ENCODE results near the gene RC3H1. TPM values are rescaled to one million over a fixed set of nuclear protein-coding genes. Genes with fewer than 3 reads are reported as not detected.

The RC3H1 gene
- total and polyA plus RNA-seq, 2 of the 8 experiments (the other 6 are each of a cell fraction or from before 2014, with no cell fraction given), result 7.4 to 32.2 TPM

- H3K79me2 ChIP-seq (ENCODE audit: control insufficient read depth in 1 of 2, insufficient read depth in 2 of 2, low read length in 2 of 2), result no peaks in the 10 kb centered on the region
- 91% methylated on average over 2 of the region's 2 CpGs; no CpG with 5 or more reads in 1 of the 2 experiments for WGBS, 2 experiments (ENCODE audit: extremely low coverage in 1 of 2, insufficient coverage in 1 of 2, insufficient read length in 1 of 2, insufficient replicate concordance in 2 of 2, low coverage in 1 of 2, low lambda C conversion rate in 2 of 2, missing lambda C conversion rate in 1 of 2)
- POLR2A ChIA-PET (ENCODE audit: partially characterized antibody), result interaction anchor here (0.9 to 2.5 kb wide), 6 partner anchors 8 to 52 kb away, joined by 3 to 14 read pairs (median 3); partner anchors contain the start of genes GAS5 and ZBTB37
- no peak for TF ChIP-seq TEAD4 (IDR thresholded peaks at IDR 0.05; ENCODE audit: low read depth, low read length)
- TF ChIP-seq TAF7 (optimal IDR thresholded peaks at IDR 0.05; ENCODE audit: borderline replicate concordance, low read depth, low read length), result no peak
- TF ChIP-seq SIN3A (conservative IDR thresholded peaks at IDR 0.05 in 1 of 2, IDR thresholded peaks at IDR 0.05 in 1 of 2; ENCODE audit: low read depth in 1 of 2, low read length in 2 of 2), result no peak
- TF ChIP-seq RAD21 (IDR thresholded peaks at IDR 0.05 in 1 of 2, conservative IDR thresholded peaks at IDR 0.05 in 1 of 2; ENCODE audit: low read depth in 2 of 2, low read length in 2 of 2), result no peak
- no peak for TF ChIP-seq ZNF274 (IDR thresholded peaks at IDR 0.05; ENCODE audit: borderline replicate concordance, extremely low read depth, low read length)
- TF ChIP-seq PHF8 (conservative IDR thresholded peaks at IDR 0.05; ENCODE audit: low read depth, low read length), result no peak
- TF ChIP-seq ASH2L (IDR thresholded peaks at IDR 0.05; ENCODE audit: low read length), result no peak
These were observed 106.6 kb downstream of the RC3H1 start for GRCh38 chr1:173915596-173915995.

More at GRCh38 chr1:173915596-173915995, 106.6 kb downstream of the RC3H1 start:
- no peaks in the 10 kb centered on the region for H3K9me3 ChIP-seq (ENCODE audit: insufficient read depth in 2 of 2, low read depth in 1 of 2, low read length in 1 of 2)
- no peaks in the 10 kb centered on the region; a peak in 1 of 7 replicates for H3K4me1 ChIP-seq (replicated peaks in 1 of 4; ENCODE audit: control insufficient read depth in 3 of 4, insufficient read depth in 4 of 4, low read length in 3 of 4)
- no peaks in the 10 kb centered on the region for H3K23me2 ChIP-seq (ENCODE audit: low read depth, low read length)
- no peak overlapping the region for H2BK5ac ChIP-seq (ENCODE audit: low read depth, low read length)
- no peak overlapping the region for H3K18ac ChIP-seq (ENCODE audit: extremely low read depth, low read length)
- H2BK20ac ChIP-seq (ENCODE audit: low read length), result no peak overlapping the region
- no peaks in the 10 kb centered on the region for H3K36me3 ChIP-seq (ENCODE audit: control insufficient read depth in 2 of 4, insufficient read depth in 4 of 4, low read length in 3 of 4)
- no peak overlapping the region for H2AK5ac ChIP-seq (ENCODE audit: low read depth, low read length)
- H4K91ac ChIP-seq (replicated peaks; ENCODE audit: insufficient read length, low read length), result no peak overlapping the region
- H3K14ac ChIP-seq (ENCODE audit: insufficient read length), result no peak overlapping the region
- H4K20me1 ChIP-seq (replicated peaks in 1 of 2; ENCODE audit: control insufficient read depth in 1 of 2, insufficient read depth in 2 of 2, low read length in 2 of 2), result no peaks in the 10 kb centered on the region
- H3K4ac ChIP-seq (replicated peaks; ENCODE audit: insufficient read length, low read depth, low read length), result no peak overlapping the region
- H2BK12ac ChIP-seq (ENCODE audit: low read depth, low read length), result no peak overlapping the region
- H3K27ac ChIP-seq (ENCODE audit: low read depth, low read length), result no peak overlapping the region
- no peak overlapping the region for H2AFZ ChIP-seq (ENCODE audit: low read length)
- H2BK120ac ChIP-seq (replicated peaks; ENCODE audit: low read depth, low read length), result no peak overlapping the region
- H3K4me3 ChIP-seq (ENCODE audit: extremely low read depth in 1 of 4, insufficient read depth in 2 of 4, low read depth in 3 of 4, low read length in 4 of 4), result no peak overlapping the region
- H4K5ac ChIP-seq (ENCODE audit: insufficient read length, low read depth, low read length), result no peak overlapping the region
- no peak overlapping the region for H4K8ac ChIP-seq (ENCODE audit: extremely low read depth, insufficient read depth, low read length)
- no peaks in the 10 kb centered on the region for H3K79me1 ChIP-seq (ENCODE audit: low read depth, low read length)
- H3K9ac ChIP-seq (replicated peaks in 1 of 4; ENCODE audit: extremely low read depth in 1 of 4, low read depth in 3 of 4, low read length in 3 of 4), result no peak overlapping the region
- no peak for DNase-seq (ENCODE audit: low read depth in 1 of 2, low spot score in 2 of 2)
- CTCF ChIA-PET (ENCODE audit: partially characterized antibody), result interaction anchor here (0.8 to 2.6 kb wide), 10 partner anchors 8 to 117 kb away, joined by 3 to 18 read pairs (median 4); partner anchors contain the start of gene ZBTB37
- H3K23ac ChIP-seq (ENCODE audit: insufficient read length), result no peak overlapping the region
- no peaks in the 10 kb centered on the region for H3K27me3 ChIP-seq (replicated peaks in 1 of 4; ENCODE audit: control insufficient read depth in 3 of 4, extremely low read depth in 1 of 4, insufficient read depth in 3 of 4, low read length in 3 of 4)
- H3K4me2 ChIP-seq (ENCODE audit: insufficient read depth in 1 of 2, low read depth in 2 of 2, low read length in 2 of 2), result no peak overlapping the region
- no peak overlapping the region for H2BK15ac ChIP-seq (ENCODE audit: low read length)
- H3K56ac ChIP-seq (replicated peaks; ENCODE audit: insufficient read length, low read depth, low read length), result no peak overlapping the region
- FAIRE-seq, result no peak

Data from H1 (cell line).